Activated CD4-positive, alpha-beta T cell treated with anti-CD3 and anti-CD28 coated beads for 36 hours (primary cell): ENCODE data around the gene KMT2C. TPM values are rescaled to one million over a fixed set of nuclear protein-coding genes. Genes with fewer than 3 reads are reported as not detected.
"Not testable (repeated sequence)": the region's sequence is repeated elsewhere in the genome, so short reads cannot be mapped to it uniquely, and the experiment has no call there.

Source experiments
- ATAC-seq: fragments of 200-7000 bp; cut with Tn5 transposase; one replicate; pipeline ENCODE4 v1.10.0; 2021; ENCODE audit warnings: mild to moderate bottlenecking, moderate library complexity
- CTCF ChIA-PET: fragments of 350-600 bp; sonication (Branson Sonifier 250); formaldehyde crosslinking; loops from one replicate; lab custom pipeline; 2021; ENCODE audit warnings: antibody characterized with exemption; lab: Charles Lee
- POLR2A ChIA-PET: fragments of 350-600 bp; sonication (Branson Sonifier 250); formaldehyde crosslinking; loops from one replicate; lab custom pipeline; 2021; ENCODE audit warnings: antibody characterized with exemption, inconsistent platforms; lab: Charles Lee
- DNase-seq: peaks from one replicate; pipeline ENCODE4 v3.0.0-alpha.2; 2020
- H3K27ac Mint-ChIP-seq: one replicate; pipeline ENCODE4 v1.8.0; 2021; ENCODE audit warnings: mixed read lengths
- H3K27me3 Mint-ChIP-seq: one replicate; pipeline ENCODE4 v1.8.0; 2021; ENCODE audit warnings: mixed read lengths
- H3K36me3 Mint-ChIP-seq: one replicate; pipeline ENCODE4 v1.8.0; 2021; ENCODE audit warnings: low read depth, mixed read lengths
- H3K4me1 Mint-ChIP-seq: one replicate; pipeline ENCODE4 v1.8.0; 2021; ENCODE audit warnings: mixed read lengths
- H3K4me3 Mint-ChIP-seq: one replicate; pipeline ENCODE4 v1.8.0; 2021; ENCODE audit warnings: mild to moderate bottlenecking, moderate library complexity, mixed read lengths
- H3K9me3 Mint-ChIP-seq: one replicate; pipeline ENCODE4 v1.8.0; 2021; ENCODE audit warnings: low read depth, mixed read lengths
- intact Hi-C, 2 experiments: fragments of 100-400 bp; cut with DNase I in 1 of 2; cut with micrococcal nuclease in 1 of 2; formaldehyde crosslinking; loops; one replicate each; pipeline versions ENCODE4 v1.14.2 to v1.15.1; 2022 to 2024; cut with DNase I, micrococcal nuclease
- total RNA-seq, 2 experiments: library from RNA; stranded (reverse); gene quantifications; one replicate each; pipeline ENCODE4 v1.2.3, GENCODE V29; 2021

KMT2C gene
- total RNA-seq, 2 experiments from 2014 or later, result 35.9 to 42.7 TPM

DNA sequence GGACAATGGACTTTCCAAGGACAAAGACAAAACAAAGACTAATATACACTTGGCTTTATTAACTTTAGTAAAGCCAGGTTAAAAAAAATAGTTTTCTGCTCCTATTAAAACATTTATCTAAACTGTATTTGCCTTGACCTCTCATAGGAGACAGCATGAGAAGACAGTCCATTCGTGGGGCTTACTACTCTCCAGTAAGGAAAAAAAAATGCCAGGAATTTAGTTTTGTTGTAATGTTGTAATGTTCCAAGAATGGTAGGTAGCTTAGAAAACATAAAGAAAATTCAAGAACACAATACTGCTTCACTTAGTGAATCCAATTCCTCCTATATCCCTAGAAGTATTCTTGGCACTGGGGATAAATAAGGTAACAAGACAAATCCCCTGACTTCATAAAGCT, 81.7 kb downstream of the KMT2C start:
- POLR2A ChIA-PET, result no interaction called here
- Mint-ChIP-seq H3K27ac (no peak overlapping the region), H3K4me3 (no peak overlapping the region), H3K36me3 (peaks cover 55% of the 10 kb centered on the region), H3K4me1 (peaks cover 7% of the 10 kb centered on the region), H3K9me3 (no peaks in the 10 kb centered on the region), H3K27me3 (no peaks in the 10 kb centered on the region)
- intact Hi-C loops, result no loop called here
- ATAC-seq, result no peak
- DNase-seq, result no peak
- CTCF ChIA-PET, result interaction anchor here (0.6 kb wide), 1 partner anchor 350 kb away, joined by 3 read pairs; no protein-coding TSS in a partner anchor

DNA sequence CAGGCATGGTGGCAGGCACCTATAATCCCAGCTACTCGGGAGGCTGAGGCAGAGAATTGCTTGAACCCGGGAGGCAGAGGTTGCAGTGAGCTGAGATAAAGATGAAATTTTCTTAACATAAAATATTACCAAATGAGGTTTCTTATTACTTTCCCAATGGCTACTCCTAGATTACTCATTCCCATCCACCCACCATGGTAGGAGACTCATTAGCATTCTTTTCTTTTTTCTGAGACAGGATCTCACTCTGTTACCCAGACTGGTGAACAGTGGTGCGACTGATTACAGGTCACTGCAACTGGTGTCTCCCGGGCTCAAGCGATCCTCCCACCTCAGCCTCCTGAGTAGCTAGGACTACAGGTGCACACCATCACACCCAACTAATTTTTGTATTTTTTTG, 82.5 kb downstream of the KMT2C start:
- DNase-seq, ATAC-seq, H3K27ac Mint-ChIP-seq, H3K4me3 Mint-ChIP-seq, H3K4me1 Mint-ChIP-seq, intact Hi-C loops, H3K27me3 Mint-ChIP-seq, H3K9me3 Mint-ChIP-seq, POLR2A ChIA-PET: not testable (repeated sequence)
- CTCF ChIA-PET, result interaction anchor here (0.8 to 1.2 kb wide), 2 partner anchors 11 to 17 kb away, joined by 4 to 5 read pairs; no protein-coding TSS in a partner anchor
- peaks cover 61% of the 10 kb centered on the region for H3K36me3 Mint-ChIP-seq

DNA sequence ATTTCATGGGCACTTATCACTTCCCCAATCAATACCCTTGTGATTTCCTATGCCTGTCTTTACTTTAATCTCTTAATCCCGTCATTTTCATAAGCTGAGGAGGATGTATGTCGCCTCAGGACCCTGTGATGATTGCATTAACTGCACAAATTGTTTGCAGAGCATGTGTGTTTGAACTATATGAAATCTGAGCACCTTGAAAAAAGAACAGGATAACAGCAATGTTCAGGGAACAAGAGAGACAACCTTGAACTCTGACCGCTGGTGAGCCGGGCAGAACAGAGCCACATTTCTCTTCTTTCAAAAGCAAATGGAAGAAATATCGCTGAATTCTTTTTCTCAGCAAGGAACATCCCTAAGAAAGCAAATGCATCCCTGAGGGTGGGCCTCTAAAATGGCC, 84.1 kb downstream of the KMT2C start:
- H3K4me1 Mint-ChIP-seq, CTCF ChIA-PET, H3K27ac Mint-ChIP-seq, DNase-seq, H3K27me3 Mint-ChIP-seq, H3K9me3 Mint-ChIP-seq, POLR2A ChIA-PET, intact Hi-C loops, H3K4me3 Mint-ChIP-seq, ATAC-seq: not testable (repeated sequence)
- peaks cover 72% of the 10 kb centered on the region for H3K36me3 Mint-ChIP-seq

DNA sequence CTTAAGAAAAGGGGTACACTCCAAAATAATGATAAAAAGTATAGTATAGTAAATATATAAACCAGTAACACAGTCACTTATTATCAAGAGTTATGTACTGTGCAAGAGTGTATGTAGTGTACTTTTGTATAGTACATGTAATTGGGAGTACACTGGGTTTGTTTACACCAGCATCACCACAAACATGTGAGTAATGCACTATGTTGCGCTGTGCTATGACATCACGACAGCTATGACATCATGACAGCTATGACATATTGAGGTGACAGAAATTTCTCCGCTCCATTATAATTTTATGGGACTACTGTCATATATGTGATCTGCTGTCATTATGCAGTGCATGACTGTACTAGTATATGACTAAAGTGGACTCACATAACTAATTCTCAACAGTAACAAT, 84.6 kb downstream of the KMT2C start:
- Mint-ChIP-seq H3K27me3 (no peaks in the 10 kb centered on the region), H3K9me3 (peaks cover 8% of the 10 kb centered on the region), H3K4me3 (no peak overlapping the region), H3K36me3 (peaks cover 74% of the 10 kb centered on the region), H3K27ac (no peak overlapping the region), H3K4me1 (peaks cover 8% of the 10 kb centered on the region)
- POLR2A ChIA-PET, result no interaction called here
- CTCF ChIA-PET, result interaction anchor here (1.6 kb wide), 1 partner anchor 14 kb away, joined by 10 read pairs; no protein-coding TSS in a partner anchor
- no peak for ATAC-seq
- DNase-seq, result peak; percentile 13
- intact Hi-C loops, result no loop called here

DNA sequence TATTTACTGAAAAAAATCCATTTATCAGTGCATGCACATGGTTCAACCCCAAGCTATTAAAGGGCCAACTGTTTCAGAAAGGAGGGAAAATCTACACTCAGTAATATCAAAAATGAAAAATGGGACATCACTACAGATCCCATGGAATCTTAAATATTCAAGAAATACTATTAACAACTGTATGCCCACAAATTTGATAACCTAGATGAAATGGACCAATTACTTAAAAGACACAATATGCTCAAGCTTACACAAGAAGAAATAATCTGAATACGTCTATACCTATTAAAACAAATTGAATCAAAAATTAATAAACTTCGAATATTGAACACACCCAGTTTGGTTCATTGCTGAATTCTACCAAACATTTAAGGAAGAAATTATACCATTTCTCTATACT, 87.9 kb downstream of the KMT2C start:
- Mint-ChIP-seq H3K4me1 (peaks cover 15% of the 10 kb centered on the region), H3K9me3 (peaks cover 8% of the 10 kb centered on the region), H3K27ac (no peak overlapping the region), H3K4me3 (no peak overlapping the region), H3K27me3 (no peaks in the 10 kb centered on the region), H3K36me3 (peaks cover 50% of the 10 kb centered on the region)
- ATAC-seq (no peak), DNase-seq (no peak)
- ChIA-PET CTCF (interaction anchor here (1.5 kb wide), 1 partner anchor 11 kb away, joined by 5 read pairs; no protein-coding TSS in a partner anchor), POLR2A (no interaction called here)
- intact Hi-C loops, result no loop called here

DNA sequence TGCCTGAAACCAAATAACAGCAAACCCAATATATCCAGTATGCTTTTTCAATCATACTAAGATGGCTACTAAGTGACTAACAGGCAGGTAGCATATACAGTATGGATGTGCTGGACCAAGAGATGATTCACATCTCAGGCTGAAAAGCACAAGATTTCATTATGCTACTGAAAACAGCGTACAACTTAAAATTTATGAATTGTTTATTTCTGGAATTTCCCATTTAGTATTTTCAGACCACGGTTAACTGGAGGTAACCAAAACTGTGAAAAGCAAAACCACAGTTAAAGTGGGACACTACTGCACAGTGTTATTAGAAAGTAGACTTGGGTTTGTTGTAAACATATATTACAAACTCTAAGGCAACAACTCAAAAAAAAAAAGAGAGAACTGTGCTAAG, 91.5 kb downstream of the KMT2C start:
- H3K4me3 Mint-ChIP-seq, result no peak overlapping the region
- POLR2A ChIA-PET, result no interaction called here
- H3K9me3 Mint-ChIP-seq, result peaks cover 8% of the 10 kb centered on the region
- ATAC-seq (peak; percentile 75), DNase-seq (no peak)
- peaks cover 27% of the 10 kb centered on the region for H3K36me3 Mint-ChIP-seq
- H3K27me3 Mint-ChIP-seq, result no peaks in the 10 kb centered on the region
- CTCF ChIA-PET, result interaction anchor here (0.9 kb wide), 1 partner anchor 108 kb away, joined by 6 read pairs; no protein-coding TSS in a partner anchor
- peaks cover 27% of the 10 kb centered on the region for H3K4me1 Mint-ChIP-seq
- intact Hi-C loops, result no loop called here
- H3K27ac Mint-ChIP-seq, result no peak overlapping the region

DNA sequence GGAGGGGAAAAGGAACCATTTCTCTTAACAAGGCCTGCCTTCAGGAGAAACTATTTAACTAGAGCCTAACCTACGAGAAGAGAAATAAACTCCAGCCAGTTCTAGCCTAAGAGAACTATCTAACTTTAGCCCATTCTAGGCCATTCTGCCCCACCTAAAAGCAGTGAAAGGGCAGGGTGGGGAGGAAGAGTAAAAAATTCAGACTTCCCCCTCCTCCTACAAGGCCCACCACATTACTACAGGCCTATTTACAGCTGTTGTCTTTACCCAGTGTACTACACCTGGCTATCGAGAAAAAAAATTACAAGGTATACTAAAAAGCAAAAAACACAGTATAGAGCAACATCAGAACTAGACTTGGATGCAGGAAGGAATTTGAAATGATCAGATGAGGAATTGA, 93.0 kb downstream of the KMT2C start:
- DNase-seq (no peak), ATAC-seq (no peak)
- Mint-ChIP-seq H3K9me3 (peaks cover 1% of the 10 kb centered on the region), H3K36me3 (peaks cover 15% of the 10 kb centered on the region), H3K4me1 (peaks cover 30% of the 10 kb centered on the region), H3K27ac (no peak overlapping the region), H3K27me3 (no peaks in the 10 kb centered on the region), H3K4me3 (no peak overlapping the region)
- intact Hi-C loops, result no loop called here
- ChIA-PET POLR2A (no interaction called here), CTCF (interaction anchor here (1.3 kb wide), 1 partner anchor 91 kb away, joined by 3 read pairs; no protein-coding TSS in a partner anchor)

DNA sequence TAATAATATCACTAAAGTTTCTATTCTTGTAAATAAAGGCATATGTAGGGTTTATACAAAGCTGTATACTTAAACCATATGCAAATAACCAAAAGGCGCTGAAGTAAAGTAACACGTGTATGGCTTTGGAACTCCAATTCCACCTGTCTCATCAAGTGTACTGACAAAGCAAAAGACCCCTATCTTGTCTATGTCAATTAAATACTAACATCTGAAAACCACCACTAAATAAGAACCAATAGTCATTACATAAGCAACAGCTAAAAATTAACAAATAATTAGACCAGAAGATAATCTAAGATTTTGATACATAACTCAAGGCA, 93.9 kb downstream of the KMT2C start:
- peaks cover 38% of the 10 kb centered on the region for H3K4me1 Mint-ChIP-seq
- DNase-seq (no peak), ATAC-seq (no peak)
- CTCF ChIA-PET, result interaction anchor here (1.3 to 1.6 kb wide), 2 partner anchors 84 to 92 kb away, joined by 3 to 4 read pairs; no protein-coding TSS in a partner anchor
- H3K9me3 Mint-ChIP-seq, result no peaks in the 10 kb centered on the region
- peaks cover 9% of the 10 kb centered on the region for H3K36me3 Mint-ChIP-seq
- POLR2A ChIA-PET, result no interaction called here
- H3K27ac Mint-ChIP-seq, result no peak overlapping the region
- intact Hi-C loops, result no loop called here
- no peaks in the 10 kb centered on the region for H3K27me3 Mint-ChIP-seq
- no peak overlapping the region for H3K4me3 Mint-ChIP-seq

DNA sequence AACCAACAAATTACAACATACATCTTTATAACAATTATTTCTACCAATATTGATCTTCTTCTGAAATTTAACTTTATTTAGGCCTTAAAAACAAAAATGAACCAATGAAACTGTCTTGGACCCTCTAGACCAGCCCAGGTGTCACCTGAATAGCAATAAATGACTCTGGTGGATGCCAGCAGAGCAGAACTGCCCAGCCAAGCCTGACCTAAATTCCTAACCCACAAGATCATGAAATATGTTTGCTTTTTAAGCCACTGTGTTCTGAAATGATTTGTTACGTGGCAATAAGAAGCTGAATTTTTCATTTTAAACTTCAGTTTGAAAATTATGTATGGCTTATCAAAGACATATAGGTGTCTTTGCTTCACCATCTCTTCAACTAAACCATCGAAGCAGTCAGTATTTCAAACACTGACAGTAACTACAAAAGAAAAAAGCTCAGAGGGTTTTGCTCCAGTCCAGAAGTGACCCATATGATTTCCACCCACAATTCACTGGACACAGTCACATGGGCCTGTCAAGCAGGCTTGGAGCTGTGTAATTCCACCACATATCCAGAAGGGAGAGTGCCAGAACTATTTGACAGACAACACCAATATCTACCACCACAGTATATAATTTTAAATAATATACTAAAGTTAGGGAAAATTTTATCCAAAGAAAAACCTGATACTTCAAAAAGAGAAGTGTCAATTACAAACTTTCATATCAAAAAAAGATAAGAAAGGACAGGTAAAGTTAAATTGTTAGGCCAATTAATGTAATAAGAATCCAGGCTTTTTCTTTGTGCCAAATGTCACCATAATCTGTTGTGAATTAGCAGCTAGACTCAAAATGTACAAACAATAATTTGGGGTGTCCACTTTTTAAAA, 94.5 kb downstream of the KMT2C start:
- H3K27ac Mint-ChIP-seq, result no peak overlapping the region
- intact Hi-C loops, result no loop called here
- CTCF ChIA-PET, result interaction anchor here (0.8 to 1.6 kb wide), 4 partner anchors 19 to 93 kb away, joined by 3 to 4 read pairs (median 3); no protein-coding TSS in a partner anchor

DNA sequence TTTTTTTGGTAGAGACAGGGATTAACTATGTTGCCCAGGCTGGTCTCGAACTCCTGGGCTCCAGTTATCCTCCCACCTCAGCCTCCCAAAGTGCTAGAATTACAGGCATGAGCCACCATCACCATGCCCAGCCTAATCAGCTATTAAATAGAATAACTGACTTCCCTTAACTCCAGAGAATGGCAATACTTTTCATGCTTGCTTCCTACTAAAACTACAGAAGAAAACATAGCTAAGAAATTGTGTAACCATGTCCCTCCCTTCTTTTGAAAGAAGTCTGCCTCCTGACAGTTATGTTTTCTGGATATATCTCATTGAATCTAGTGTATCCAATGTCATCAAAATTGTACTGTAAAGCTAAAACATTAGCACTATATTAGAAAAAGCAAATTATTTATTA, 95.6 kb downstream of the KMT2C start:
- Mint-ChIP-seq H3K27me3 (no peaks in the 10 kb centered on the region), H3K27ac (no peak overlapping the region), H3K36me3 (peaks cover 2% of the 10 kb centered on the region), H3K4me1 (peaks cover 53% of the 10 kb centered on the region), H3K4me3 (no peak overlapping the region), H3K9me3 (no peaks in the 10 kb centered on the region)
- CTCF ChIA-PET, result interaction anchor here (1.5 kb wide), 1 partner anchor 24 kb away, joined by 3 read pairs; no protein-coding TSS in a partner anchor
- POLR2A ChIA-PET, result no interaction called here
- intact Hi-C loops, result no loop called here
- DNase-seq, result no peak
- ATAC-seq, result no peak

More for the DNA sequence above, 94.5 kb downstream of the KMT2C start:
- H3K4me3 Mint-ChIP-seq, result no peak overlapping the region
- H3K36me3 Mint-ChIP-seq, result peaks cover 6% of the 10 kb centered on the region
- H3K4me1 Mint-ChIP-seq, result peaks cover 44% of the 10 kb centered on the region
- H3K27me3 Mint-ChIP-seq, result no peaks in the 10 kb centered on the region
- DNase-seq (no peak), ATAC-seq (no peak)
- no peaks in the 10 kb centered on the region for H3K9me3 Mint-ChIP-seq
- POLR2A ChIA-PET, result no interaction called here

DNA sequence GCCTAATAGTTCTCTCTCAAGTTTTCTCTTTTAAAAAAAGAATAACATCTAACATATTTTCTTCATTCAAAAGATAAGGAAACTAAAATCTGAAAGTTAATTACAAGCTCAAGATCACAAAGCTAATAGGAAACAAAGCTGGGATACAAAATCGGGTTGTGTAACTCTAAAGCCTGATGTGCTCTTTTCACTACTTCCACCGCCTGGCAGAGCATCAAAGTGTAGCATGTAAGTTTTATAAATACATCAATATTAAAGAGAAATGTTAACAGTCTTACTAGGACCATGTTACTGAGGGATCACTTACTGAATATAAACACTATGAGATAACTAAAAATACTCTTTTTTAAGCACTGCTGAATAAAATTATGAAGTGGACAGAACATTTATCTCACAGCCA, 97.2 kb downstream of the KMT2C start:
- H3K27me3 Mint-ChIP-seq, result no peaks in the 10 kb centered on the region
- ChIA-PET POLR2A (no interaction called here), CTCF (interaction anchor here (0.6 to 3.1 kb wide), 2 partner anchors 12 to 1184 kb away, joined by 3 to 10 read pairs; no protein-coding TSS in a partner anchor)
- H3K27ac Mint-ChIP-seq, result no peak overlapping the region
- DNase-seq, result no peak
- no peak overlapping the region for H3K4me3 Mint-ChIP-seq
- ATAC-seq, result no peak
- intact Hi-C loops, result loop anchor here (5.0 to 10.0 kb wide), 4 partner anchors 89 to 486 kb away; partner anchors contain the start of gene XRCC2 (in 1 of the 2)
- H3K9me3 Mint-ChIP-seq, result no peaks in the 10 kb centered on the region
- peaks cover 6% of the 10 kb centered on the region for H3K36me3 Mint-ChIP-seq
- peaks cover 53% of the 10 kb centered on the region for H3K4me1 Mint-ChIP-seq
